Endothelial cell of umbilical vein (primary cell): Measurements from ENCODE around the gene INPP5E. TPM values are rescaled to one million over a fixed set of nuclear protein-coding genes. Genes with fewer than 3 reads are reported as not detected.
"Not testable (repeated sequence)": the region's sequence is repeated elsewhere in the genome, so short reads cannot be mapped to it uniquely, and the experiment has no call there.

Experiments
- BruUV-seq: library from RNA; stranded (reverse); fragments of 400-500 nt; replicated peaks from 2 replicates; lab custom pipeline; 2021; lab: Mats Ljungman, UMichigan
- CTCF ChIA-PET: fragments of 300-600, 350-600 bp; sonication (Branson Sonifier 250); formaldehyde crosslinking; loops from one replicate; lab custom pipeline; 2021; ENCODE audit warnings: antibody characterized with exemption, inconsistent platforms; lab: Charles Lee
- POLR2A ChIA-PET: fragments of 300-600, 350-600 bp; sonication (Branson Sonifier 250); formaldehyde crosslinking; loops from one replicate; lab custom pipeline; 2021; ENCODE audit warnings: antibody characterized with exemption, inconsistent platforms; lab: Charles Lee
- DNase-seq: peaks from one replicate; pipeline ENCODE4 v3.0.0-alpha.2; 2011; ENCODE audit warnings: low read depth, low spot score
- FAIRE-seq: peaks from 2 replicates; lab custom pipeline; 2011; peaks lifted over from hg19 to GRCh38; lab: Jason Lieb, UNC
- H2AFZ ChIP-seq: 2 replicates; pipeline ENCODE4 v1.6.0; 2012; ENCODE audit warnings: low read depth, low read length, control low read depth, inconsistent platforms
- H3K27ac ChIP-seq: 2 replicates; pipeline ENCODE4 v1.5.1; 2011; ENCODE audit warnings: low read depth, mild to moderate bottlenecking, control low read depth, low read length, moderate library complexity; ENCODE audit not compliant: insufficient read depth
- H3K27me3 ChIP-seq, 2 experiments: 2 replicates each; pipeline versions ENCODE4 v1.6.0 to v1.6.1; 2011; ENCODE audit warnings: low read length in 2 of 2, mixed read lengths in 1 of 2; ENCODE audit not compliant: control insufficient read depth in 2 of 2, insufficient read depth in 2 of 2
- H3K36me3 ChIP-seq, 2 experiments: 2 replicates in 1 of 2; 3 replicates in 1 of 2; pipeline ENCODE4 v1.5.1; 2011; ENCODE audit warnings: low read length in 2 of 2, mild to moderate bottlenecking in 1 of 2, moderate library complexity in 1 of 2; ENCODE audit not compliant: control insufficient read depth in 2 of 2, insufficient read depth in 2 of 2; ENCODE audit errors: extremely low read depth in 1 of 2
- H3K4me1 ChIP-seq: 3 replicates; pipeline ENCODE4 v1.5.1; 2011; ENCODE audit warnings: mild to moderate bottlenecking, low read length; ENCODE audit not compliant: control insufficient read depth, insufficient read depth; ENCODE audit errors: extremely low read depth
- H3K4me2 ChIP-seq: 2 replicates; pipeline ENCODE4 v1.6.1; 2011; ENCODE audit warnings: low read length, control low read depth, mixed read lengths; ENCODE audit not compliant: insufficient read depth
- H3K4me3 ChIP-seq, 3 experiments: fragments of 200-600 bp in 1 of 3; sonication (generic), shearing (Covaris generic) in 1 of 3; replicated peaks in 1 of 3; 2 replicates each; pipeline ENCODE4 v1.5.1; 2011 to 2016; ENCODE audit warnings: control low read depth in 3 of 3, low read length in 3 of 3, mild to moderate bottlenecking in 2 of 3, inconsistent platforms in 1 of 3, low read depth in 1 of 3, moderate library complexity in 1 of 3; ENCODE audit not compliant: insufficient read depth in 1 of 3
- H3K79me2 ChIP-seq: 2 replicates; pipeline ENCODE4 v1.6.0; 2012; ENCODE audit warnings: low read length, inconsistent platforms; ENCODE audit not compliant: control insufficient read depth, insufficient read depth
- H3K9ac ChIP-seq: replicated peaks from 2 replicates; pipeline ENCODE3; 2011; ENCODE audit warnings: low read length, control low read depth; ENCODE audit not compliant: insufficient read depth; ENCODE audit errors: extremely low read depth
- H3K9me1 ChIP-seq: replicated peaks from 3 replicates; pipeline ENCODE4 v1.6.0; 2011; ENCODE audit warnings: mild to moderate bottlenecking, low read length; ENCODE audit not compliant: control insufficient read depth, insufficient read depth; ENCODE audit errors: extremely low read depth
- H3K9me3 ChIP-seq: replicated peaks from 2 replicates; pipeline ENCODE4 v1.5.1; 2012; ENCODE audit warnings: low read length, inconsistent platforms; ENCODE audit not compliant: control insufficient read depth, insufficient read depth
- H4K20me1 ChIP-seq: replicated peaks from 2 replicates; pipeline ENCODE3; 2011; ENCODE audit warnings: mild to moderate bottlenecking, low read length; ENCODE audit not compliant: control insufficient read depth, insufficient read depth; ENCODE audit errors: extremely low read depth
- EZH2 ChIP-seq: IDR thresholded peaks from 2 replicates; pipeline ENCODE4 v1.6.1; 2012; ENCODE audit warnings: borderline replicate concordance, low read depth, mild to moderate bottlenecking, moderate library complexity, low read length, inconsistent platforms; ENCODE audit not compliant: severe bottlenecking
- FOS ChIP-seq: IDR thresholded peaks from 2 replicates; pipeline ENCODE4 v1.6.1; 2011; ENCODE audit warnings: mild to moderate bottlenecking, low read length, moderate library complexity, borderline replicate concordance; ENCODE audit not compliant: insufficient read depth
- GATA2 ChIP-seq: IDR thresholded peaks from 2 replicates; pipeline ENCODE4 v1.7.0; 2011; ENCODE audit warnings: low read depth, mild to moderate bottlenecking, moderate library complexity, mixed read lengths, low read length; ENCODE audit not compliant: insufficient read length, insufficient read depth
- JUN ChIP-seq: IDR thresholded peaks from 2 replicates; pipeline ENCODE4 v1.6.1; 2011; ENCODE audit warnings: borderline replicate concordance, low read depth; ENCODE audit not compliant: insufficient read length, insufficient read depth
- MYC ChIP-seq: IDR thresholded peaks from one replicate; pipeline ENCODE4 v1.6.1; 2011; ENCODE audit warnings: mild to moderate bottlenecking, low read depth, low read length
- POLR2A ChIP-seq: IDR thresholded peaks from 2 replicates; pipeline ENCODE4 v1.6.1; 2012; ENCODE audit warnings: low read depth, mild to moderate bottlenecking, control low read depth, low read length
- POLR2AphosphoS5 ChIP-seq: IDR thresholded peaks from 2 replicates; pipeline ENCODE4 v1.6.1; 2012; ENCODE audit warnings: low read depth, mild to moderate bottlenecking, control low read depth, low read length, moderate library complexity; ENCODE audit not compliant: insufficient read depth
- dilution Hi-C: fragments of 300-500 bp; cut with MboI; formaldehyde crosslinking; loops from one replicate; pipeline ENCODE4 v1.15.0; 2019; ENCODE audit warnings: low sequenced_read_pairs; ENCODE audit not compliant: extremely low pct_ligation_motif_present
- intact Hi-C: fragments of 100-400 bp; cut with micrococcal nuclease; formaldehyde crosslinking; loops from one replicate; pipeline ENCODE4 v1.10.0; 2022
- polyA plus RNA-seq, 4 experiments: library from polyadenylated mRNA; depleted of rRNA in 3 of 4; stranded (reverse) in 3 of 4; unstranded in 1 of 4; fragments of >200 nt; gene quantifications; 2 replicates each; pipeline versions ENCODE4 v1.2.1 to v1.2.3, GENCODE V29; 2011 to 2012; ENCODE audit warnings: missing spikeins in 1 of 4
- total RNA-seq: library from RNA; stranded (reverse); gene quantifications from 2 replicates; pipeline ENCODE4 v1.2.3, GENCODE V29; 2021
- TF ChIP-seq, protein P1 (sequence below), 2 donors: IDR thresholded peaks; 1 replicate in 1 of 2; 2 replicates in 1 of 2; pipeline ENCODE4 v1.5.1; 2011; ENCODE audit warnings: low read length in 2 of 2, mild to moderate bottlenecking in 2 of 2, moderate library complexity in 2 of 2, control low read depth in 1 of 2, inconsistent platforms in 1 of 2, low read depth in 1 of 2; ENCODE audit not compliant: insufficient read depth in 1 of 2; ENCODE audit errors: extremely low read depth in 1 of 2
- TF ChIP-seq, protein P2 (sequence below): IDR thresholded peaks from 2 replicates; pipeline ENCODE4 v1.6.1; 2011; ENCODE audit not compliant: insufficient read depth, insufficient read length

INPP5E gene
- total and polyA plus RNA-seq, 2 donors (not counting 3 experiments of a cell fraction or from before 2014, with no cell fraction given): 15.0 to 24.5 TPM

DNA sequence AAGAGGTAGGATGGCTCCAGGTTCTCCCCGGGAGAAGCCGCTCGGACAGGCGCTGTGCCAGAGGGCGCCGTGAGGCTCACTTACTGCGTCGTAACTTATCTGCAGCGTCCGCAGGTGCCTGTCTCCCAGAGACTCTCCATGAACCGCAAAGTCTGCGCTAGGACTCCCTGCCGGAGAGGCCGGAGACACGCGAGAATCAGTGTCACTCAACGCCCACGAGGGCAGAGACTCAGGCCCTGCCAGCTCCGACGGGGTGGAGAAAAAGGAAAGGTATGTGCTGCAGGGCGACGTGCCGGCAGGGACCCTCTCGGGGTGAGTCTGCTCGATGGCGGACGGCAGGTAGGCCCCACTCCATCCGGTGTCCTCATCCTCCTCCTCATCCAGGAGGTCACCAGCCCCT lies 32.6 kb downstream of the INPP5E start:
- H3K9me1 ChIP-seq, CTCF ChIA-PET, intact Hi-C loops, FAIRE-seq, H2AFZ ChIP-seq, H3K9ac ChIP-seq, H3K4me3 ChIP-seq, H4K20me1 ChIP-seq, dilution Hi-C loops, H3K27me3 ChIP-seq, BruUV-seq, POLR2A ChIA-PET, H3K4me2 ChIP-seq, H3K9me3 ChIP-seq, H3K27ac ChIP-seq, DNase-seq: not testable (repeated sequence)
- Histone ChIP-seq H3K36me3 (peaks cover 0 to 19% of the 10 kb centered on the region in 2 experiments), H3K4me1 (peaks cover 20% of the 10 kb centered on the region), H3K79me2 (peaks cover 31% of the 10 kb centered on the region)

DNA sequence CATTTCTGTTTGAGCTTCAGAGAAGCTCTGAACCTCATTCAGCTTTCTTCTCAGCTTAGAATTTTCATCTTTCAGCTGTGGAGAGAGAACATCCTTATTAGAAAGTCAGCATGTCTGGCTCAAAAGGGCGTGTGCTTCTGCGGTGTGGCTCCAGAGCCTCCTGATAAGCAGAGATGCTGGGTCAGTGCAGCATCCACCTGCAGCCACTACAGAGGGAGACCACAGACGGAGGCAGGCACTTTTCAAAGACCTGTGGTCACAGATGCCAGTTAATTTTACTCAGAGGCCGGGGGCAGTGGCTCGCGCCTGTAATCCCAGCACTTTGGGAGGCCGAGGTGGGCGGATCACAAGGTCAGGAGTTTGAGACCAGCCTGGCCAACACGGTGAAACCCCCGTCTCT lies 33.7 kb downstream of the INPP5E start:
- H3K27ac ChIP-seq, H3K9ac ChIP-seq, H3K4me3 ChIP-seq, CTCF ChIA-PET, BruUV-seq, H3K4me1 ChIP-seq, H3K9me3 ChIP-seq, H3K4me2 ChIP-seq, DNase-seq, FAIRE-seq, dilution Hi-C loops, H2AFZ ChIP-seq, H4K20me1 ChIP-seq, H3K27me3 ChIP-seq, H3K9me1 ChIP-seq, intact Hi-C loops, POLR2A ChIA-PET: not testable (repeated sequence)
- Histone ChIP-seq H3K36me3 (peaks cover 0 to 19% of the 10 kb centered on the region in 2 experiments), H3K79me2 (peaks cover 19% of the 10 kb centered on the region)

DNA sequence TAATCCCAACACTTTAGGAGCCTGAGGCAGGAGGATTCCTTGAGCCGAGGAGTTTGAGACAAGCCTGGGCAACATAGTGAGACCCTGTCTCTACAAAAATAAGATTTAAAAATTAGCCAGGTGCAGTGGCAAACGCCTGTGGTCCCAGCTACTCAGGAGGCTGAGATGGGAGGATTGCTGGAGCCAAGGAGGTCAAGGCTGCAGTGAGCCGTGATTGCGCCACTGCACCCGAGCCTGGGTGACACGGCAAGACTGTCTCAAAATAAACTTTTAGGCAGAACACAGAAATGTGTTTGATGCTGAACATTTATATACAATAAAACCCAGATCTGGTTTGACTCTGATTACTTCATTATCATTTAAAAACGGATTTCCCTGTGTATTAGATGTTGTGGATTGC lies 34.2 kb downstream of the INPP5E start:
- no peaks in the 10 kb centered on the region for H3K9me3 ChIP-seq
- FAIRE-seq: no peak
- no peaks in the 10 kb centered on the region for H3K9me1 ChIP-seq
- no peak overlapping the region for H2AFZ ChIP-seq
- TF ChIP-seq POLR2A: no peak
- TF ChIP-seq JUN: no peak
- TF ChIP-seq, protein P1, sequence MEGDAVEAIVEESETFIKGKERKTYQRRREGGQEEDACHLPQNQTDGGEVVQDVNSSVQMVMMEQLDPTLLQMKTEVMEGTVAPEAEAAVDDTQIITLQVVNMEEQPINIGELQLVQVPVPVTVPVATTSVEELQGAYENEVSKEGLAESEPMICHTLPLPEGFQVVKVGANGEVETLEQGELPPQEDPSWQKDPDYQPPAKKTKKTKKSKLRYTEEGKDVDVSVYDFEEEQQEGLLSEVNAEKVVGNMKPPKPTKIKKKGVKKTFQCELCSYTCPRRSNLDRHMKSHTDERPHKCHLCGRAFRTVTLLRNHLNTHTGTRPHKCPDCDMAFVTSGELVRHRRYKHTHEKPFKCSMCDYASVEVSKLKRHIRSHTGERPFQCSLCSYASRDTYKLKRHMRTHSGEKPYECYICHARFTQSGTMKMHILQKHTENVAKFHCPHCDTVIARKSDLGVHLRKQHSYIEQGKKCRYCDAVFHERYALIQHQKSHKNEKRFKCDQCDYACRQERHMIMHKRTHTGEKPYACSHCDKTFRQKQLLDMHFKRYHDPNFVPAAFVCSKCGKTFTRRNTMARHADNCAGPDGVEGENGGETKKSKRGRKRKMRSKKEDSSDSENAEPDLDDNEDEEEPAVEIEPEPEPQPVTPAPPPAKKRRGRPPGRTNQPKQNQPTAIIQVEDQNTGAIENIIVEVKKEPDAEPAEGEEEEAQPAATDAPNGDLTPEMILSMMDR (IDR thresholded peaks at IDR 0.05; ENCODE audit: extremely low read depth in 1 of 2, insufficient read depth in 1 of 2, low read depth in 1 of 2, low read length in 2 of 2): no peak
- TF ChIP-seq GATA2: no peak
- TF ChIP-seq MYC: no peak
- TF ChIP-seq FOS: no peak
- TF ChIP-seq, protein P2, sequence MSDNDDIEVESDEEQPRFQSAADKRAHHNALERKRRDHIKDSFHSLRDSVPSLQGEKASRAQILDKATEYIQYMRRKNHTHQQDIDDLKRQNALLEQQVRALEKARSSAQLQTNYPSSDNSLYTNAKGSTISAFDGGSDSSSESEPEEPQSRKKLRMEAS: no peak
- TF ChIP-seq POLR2AphosphoS5: no peak
- no peak for TF ChIP-seq EZH2
- no TSS peak for BruUV-seq
- no peak overlapping the region for H3K4me3 ChIP-seq
- intact Hi-C loops (no loop called here), dilution Hi-C loops (no loop called here)
- no peaks in the 10 kb centered on the region for H4K20me1 ChIP-seq
- no peak overlapping the region for H3K27ac ChIP-seq
- peaks cover 0 to 19% of the 10 kb centered on the region in 2 experiments for H3K36me3 ChIP-seq
- POLR2A ChIA-PET: no interaction called here
- peaks cover 16% of the 10 kb centered on the region for H3K79me2 ChIP-seq
- peaks cover 10% of the 10 kb centered on the region for H3K4me1 ChIP-seq
- no peaks in the 10 kb centered on the region for H3K27me3 ChIP-seq
- CTCF ChIA-PET: no interaction called here
- H3K4me2 ChIP-seq: no peak overlapping the region
- DNase-seq: no peak
- H3K9ac ChIP-seq: no peak overlapping the region
